Activated naive CD4-positive, alpha-beta T cell treated with anti-CD3 and anti-CD28 coated beads, Interleukin-2, amount 50 U/mL, for 24 hours (primary cell): Measurements from ENCODE around the gene SEMA6C.

Experiments
- H3K27ac Mint-ChIP-seq: one replicate; pipeline ENCODE4 v1.8.0; 2021; ENCODE audit warnings: mild to moderate bottlenecking, mixed read lengths
- H3K27me3 Mint-ChIP-seq: one replicate; pipeline ENCODE4 v1.8.0; 2021; ENCODE audit warnings: mixed read lengths
- H3K36me3 Mint-ChIP-seq: one replicate; pipeline ENCODE4 v1.8.0; 2021; ENCODE audit warnings: mixed read lengths
- H3K4me1 Mint-ChIP-seq: one replicate; pipeline ENCODE4 v1.8.0; 2021; ENCODE audit warnings: mixed read lengths
- H3K4me3 Mint-ChIP-seq: one replicate; pipeline ENCODE4 v1.8.0; 2021; ENCODE audit warnings: mild to moderate bottlenecking, mixed read lengths
- H3K9me3 Mint-ChIP-seq: one replicate; pipeline ENCODE4 v1.8.0; 2021; ENCODE audit warnings: mixed read lengths

SEMA6C gene

DNA sequence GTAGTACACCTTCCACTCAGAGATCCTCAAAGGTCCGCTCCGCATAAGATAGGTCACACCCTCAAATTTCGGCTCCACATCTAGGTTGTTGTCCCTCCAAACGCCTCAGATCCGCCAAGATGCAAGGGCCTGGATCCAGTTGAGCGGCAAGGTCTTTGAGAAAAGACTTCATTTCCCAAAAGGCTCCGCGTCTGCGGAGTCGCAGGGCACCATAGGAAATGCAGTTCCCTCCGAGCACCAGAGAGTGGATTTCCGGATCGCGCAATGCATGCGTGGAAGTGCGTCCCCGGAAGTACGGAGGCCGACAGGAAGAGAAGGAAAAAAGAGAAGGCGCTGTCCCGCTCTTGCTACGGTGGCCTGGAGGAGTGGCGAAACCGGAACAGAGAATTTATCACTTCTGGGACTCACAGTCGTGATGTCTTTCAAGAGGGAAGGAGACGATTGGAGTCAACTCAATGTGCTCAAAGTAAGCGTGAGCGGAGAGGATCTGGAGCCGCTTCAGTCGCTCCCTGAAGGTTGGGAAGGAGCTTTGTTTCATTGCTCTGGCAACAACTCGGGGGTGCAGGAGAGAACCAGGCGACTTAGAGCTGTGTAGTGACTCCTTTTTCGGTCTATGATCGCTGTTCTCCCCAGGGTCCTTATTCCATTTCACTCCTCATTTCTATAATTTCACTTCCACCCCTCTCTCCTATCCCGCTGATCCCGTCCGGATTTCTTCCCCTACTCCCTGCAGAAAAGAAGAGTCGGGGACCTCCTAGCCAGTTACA lies 19.5 kb upstream of the SEMA6C start, which contains the start of the genes LYSMD1 and SCNM1:
LYSMD1 (minus strand) TSS at position 165 of the 767 bp plus-strand sequence. CDS start 644 bp downstream, outside the sequence.
SCNM1 (plus strand) TSS at position 407 of the 767 bp plus-strand sequence; CDS start at position 416, 9 bp downstream.
- peaks cover 14% of the 10 kb centered on the region for H3K36me3 Mint-ChIP-seq
- H3K4me1 Mint-ChIP-seq: peaks cover 59% of the 10 kb centered on the region
- peaks cover 2% of the 10 kb centered on the region for H3K27me3 Mint-ChIP-seq
- peak within 1 kb of the TSS; percentile 98 for H3K4me3 Mint-ChIP-seq
- H3K27ac Mint-ChIP-seq: peak within 1 kb of the TSS; percentile 99
- no peaks in the 10 kb centered on the region for H3K9me3 Mint-ChIP-seq

DNA sequence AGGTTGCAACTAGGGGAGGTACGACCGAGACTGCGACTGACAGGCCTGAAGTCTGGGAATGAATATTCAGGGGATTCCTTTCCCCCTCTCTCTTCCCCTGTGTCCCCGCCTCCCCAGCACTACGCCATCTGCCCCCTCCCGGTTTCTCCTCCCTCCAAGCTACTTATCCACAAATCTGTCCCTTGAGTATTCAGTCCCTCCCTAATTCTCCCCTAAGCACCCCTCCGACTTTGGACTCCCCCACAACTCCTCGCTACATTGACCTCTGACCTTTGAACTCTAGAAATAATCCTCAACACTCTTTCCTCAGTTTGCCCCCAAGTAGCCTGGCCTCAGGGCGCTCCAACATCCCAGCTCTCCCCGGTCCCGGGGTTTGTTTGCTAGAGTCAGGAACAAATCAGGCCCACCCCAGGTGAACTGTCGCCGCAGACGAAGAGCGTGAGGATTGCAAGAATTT lies 18.9 kb upstream of the SEMA6C start:
- Mint-ChIP-seq H3K4me3 (peak overlapping the region; percentile 98), H3K9me3 (no peaks in the 10 kb centered on the region), H3K4me1 (peaks cover 65% of the 10 kb centered on the region), H3K36me3 (peaks cover 13% of the 10 kb centered on the region), H3K27me3 (peaks cover 2% of the 10 kb centered on the region), H3K27ac (peak overlapping the region; percentile 99)

DNA sequence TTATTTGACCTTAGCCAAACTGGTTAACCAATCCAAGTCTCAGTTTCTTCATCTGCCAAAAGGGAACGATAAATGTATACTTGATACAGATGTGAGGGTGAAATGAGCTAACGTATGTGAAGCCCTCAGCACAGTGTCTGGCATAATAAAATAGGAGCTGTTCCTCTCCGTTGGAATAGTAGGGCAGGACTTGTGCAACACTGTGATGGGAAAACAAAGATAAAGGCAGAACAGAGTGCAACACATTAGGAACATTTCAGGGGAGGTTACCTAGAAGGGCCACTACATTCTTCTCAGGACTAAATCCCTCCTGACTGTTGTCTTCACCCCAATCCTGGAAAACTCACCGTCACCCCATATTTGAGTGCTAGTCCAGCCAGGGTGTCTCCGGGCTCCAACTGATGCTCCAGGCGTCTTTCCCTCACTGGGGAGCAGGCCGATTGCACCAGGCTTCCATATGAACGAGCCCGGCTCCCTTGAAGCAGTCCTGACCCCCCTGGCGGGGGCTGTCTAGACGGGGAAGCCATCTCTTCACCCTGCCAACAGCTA lies 18.4 kb upstream of the SEMA6C start:
- peak overlapping the region; percentile 98 for H3K4me3 Mint-ChIP-seq
- peak overlapping the region; percentile 88 for H3K27ac Mint-ChIP-seq
- H3K27me3 Mint-ChIP-seq: peaks cover 2% of the 10 kb centered on the region
- peaks cover 70% of the 10 kb centered on the region for H3K4me1 Mint-ChIP-seq
- H3K36me3 Mint-ChIP-seq: peaks cover 13% of the 10 kb centered on the region
- H3K9me3 Mint-ChIP-seq: no peaks in the 10 kb centered on the region

DNA sequence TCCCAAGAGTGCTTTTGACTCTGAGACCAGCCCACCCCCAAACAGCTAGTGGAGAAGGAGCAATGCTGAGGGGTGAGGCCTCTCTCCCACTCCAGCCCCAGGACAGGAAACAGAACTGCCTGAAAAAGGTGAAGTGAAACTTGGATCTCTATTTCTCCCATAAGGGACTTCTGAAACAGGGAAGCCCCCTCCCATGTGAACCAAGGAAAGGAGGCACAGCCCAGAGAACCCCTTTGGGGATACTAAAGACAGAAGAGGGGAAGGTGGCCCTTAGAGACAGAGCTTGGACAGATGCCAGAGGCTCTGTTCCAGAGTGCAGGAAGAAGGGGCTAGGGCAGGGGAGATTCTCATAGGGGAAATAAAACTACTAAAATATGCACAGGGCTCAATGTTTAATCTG lies 12.9 kb upstream of the SEMA6C start:
- peaks cover 81% of the 10 kb centered on the region for H3K4me1 Mint-ChIP-seq
- H3K9me3 Mint-ChIP-seq: no peaks in the 10 kb centered on the region
- peak overlapping the region; percentile 94 for H3K27ac Mint-ChIP-seq
- no peaks in the 10 kb centered on the region for H3K27me3 Mint-ChIP-seq
- peaks cover 18% of the 10 kb centered on the region for H3K36me3 Mint-ChIP-seq
- H3K4me3 Mint-ChIP-seq: peak overlapping the region; percentile 31

DNA sequence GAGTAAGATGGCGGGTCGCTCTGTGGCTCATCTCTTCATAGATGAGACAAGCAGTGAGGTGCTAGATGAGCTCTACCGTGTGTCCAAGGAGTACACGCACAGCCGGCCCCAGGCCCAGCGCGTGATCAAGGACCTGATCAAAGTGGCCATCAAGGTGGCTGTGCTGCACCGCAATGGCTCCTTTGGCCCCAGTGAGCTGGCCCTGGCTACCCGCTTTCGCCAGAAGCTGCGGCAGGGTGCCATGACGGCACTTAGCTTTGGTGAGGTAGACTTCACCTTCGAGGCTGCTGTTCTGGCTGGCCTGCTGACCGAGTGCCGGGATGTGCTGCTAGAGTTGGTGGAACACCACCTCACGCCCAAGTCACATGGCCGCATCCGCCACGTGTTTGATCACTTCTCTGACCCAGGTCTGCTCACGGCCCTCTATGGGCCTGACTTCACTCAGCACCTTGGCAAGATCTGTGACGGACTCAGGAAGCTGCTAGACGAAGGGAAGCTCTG lies 12.4 kb upstream of the SEMA6C start:
- peak overlapping the region; percentile 100 for H3K4me3 Mint-ChIP-seq
- no peaks in the 10 kb centered on the region for H3K9me3 Mint-ChIP-seq
- peaks cover 75% of the 10 kb centered on the region for H3K4me1 Mint-ChIP-seq
- peak overlapping the region; percentile 98 for H3K27ac Mint-ChIP-seq
- H3K27me3 Mint-ChIP-seq: no peaks in the 10 kb centered on the region
- H3K36me3 Mint-ChIP-seq: peaks cover 15% of the 10 kb centered on the region

DNA sequence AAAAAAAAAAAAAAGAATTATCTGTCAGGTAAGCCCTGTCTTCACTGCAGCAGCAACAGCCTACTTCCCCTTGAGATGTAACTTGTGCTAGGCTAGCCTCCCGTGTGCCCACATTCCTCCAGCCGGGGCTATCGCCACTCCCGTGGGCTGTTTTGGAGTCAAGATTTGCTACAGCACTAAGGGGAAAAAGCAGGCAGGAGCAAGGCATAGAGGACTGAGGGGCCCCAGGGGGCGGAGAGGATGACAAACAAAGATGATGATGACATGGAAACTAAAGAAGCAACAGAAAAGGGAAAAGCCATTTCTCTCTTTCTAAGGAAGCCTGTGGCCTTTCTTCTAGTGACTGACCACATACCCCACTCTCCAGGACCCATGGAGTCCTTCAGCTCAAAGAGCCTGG lies 11.9 kb upstream of the SEMA6C start:
- no peaks in the 10 kb centered on the region for H3K27me3 Mint-ChIP-seq
- H3K4me3 Mint-ChIP-seq: peak overlapping the region; percentile 100
- peak overlapping the region; percentile 98 for H3K27ac Mint-ChIP-seq

DNA sequence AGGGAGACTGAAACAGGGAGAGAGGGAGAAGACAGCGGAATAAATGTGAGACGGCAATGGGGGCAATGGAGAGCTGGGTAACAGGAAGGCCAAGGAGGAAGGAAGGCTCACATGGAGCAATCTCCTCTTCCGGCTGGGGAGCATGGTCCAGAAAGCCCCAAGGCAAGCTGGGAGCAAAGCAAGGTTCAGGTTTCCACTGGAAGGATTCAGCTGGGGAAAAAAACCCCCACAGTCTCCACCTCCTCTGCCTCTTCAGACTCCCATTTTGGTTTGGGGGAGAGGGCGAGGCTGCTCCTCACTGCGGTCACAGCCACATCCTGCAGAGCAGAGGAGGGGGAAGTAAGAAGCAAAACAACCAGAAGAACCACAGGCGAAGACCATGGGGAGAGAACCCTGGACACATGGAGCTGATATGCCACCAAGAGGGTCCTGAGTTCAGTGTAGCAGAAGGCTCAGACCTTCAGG lies 10.7 kb upstream of the SEMA6C start:
- Mint-ChIP-seq H3K27me3 (no peaks in the 10 kb centered on the region), H3K4me3 (peak overlapping the region; percentile 100), H3K4me1 (peaks cover 60% of the 10 kb centered on the region), H3K36me3 (peaks cover 15% of the 10 kb centered on the region), H3K9me3 (no peaks in the 10 kb centered on the region), H3K27ac (peak overlapping the region; percentile 98)

More for the DNA sequence above, 11.9 kb upstream of the SEMA6C start:
- Mint-ChIP-seq H3K4me1 (peaks cover 70% of the 10 kb centered on the region), H3K36me3 (peaks cover 15% of the 10 kb centered on the region), H3K9me3 (no peaks in the 10 kb centered on the region)

DNA sequence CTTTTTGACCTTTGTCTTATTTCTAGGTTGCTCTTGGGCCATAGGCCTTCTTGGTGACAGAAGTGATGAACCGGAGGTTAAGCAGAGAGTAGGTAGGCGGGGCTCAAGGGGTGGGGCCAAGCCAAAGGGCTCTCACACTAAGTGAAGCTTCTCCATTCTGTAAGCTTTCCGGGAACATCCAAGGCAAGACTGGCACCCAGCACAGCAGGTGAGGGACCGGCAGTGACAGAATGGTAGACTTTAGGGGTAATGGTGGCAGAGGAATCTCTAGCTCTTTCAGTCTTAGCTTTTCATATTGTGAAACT lies 10.0 kb upstream of the SEMA6C start, which contains the start of gene TNFAIP8L2:
TNFAIP8L2 (plus strand) TSS at position 135 of the 305 bp plus-strand sequence. CDS start 2,049 bp downstream, outside the sequence.
- Mint-ChIP-seq H3K27me3 (no peaks in the 10 kb centered on the region), H3K27ac (peak within 1 kb of the TSS; percentile 98), H3K9me3 (no peaks in the 10 kb centered on the region), H3K4me3 (peak within 1 kb of the TSS; percentile 100), H3K36me3 (peaks cover 13% of the 10 kb centered on the region), H3K4me1 (peaks cover 53% of the 10 kb centered on the region)

DNA sequence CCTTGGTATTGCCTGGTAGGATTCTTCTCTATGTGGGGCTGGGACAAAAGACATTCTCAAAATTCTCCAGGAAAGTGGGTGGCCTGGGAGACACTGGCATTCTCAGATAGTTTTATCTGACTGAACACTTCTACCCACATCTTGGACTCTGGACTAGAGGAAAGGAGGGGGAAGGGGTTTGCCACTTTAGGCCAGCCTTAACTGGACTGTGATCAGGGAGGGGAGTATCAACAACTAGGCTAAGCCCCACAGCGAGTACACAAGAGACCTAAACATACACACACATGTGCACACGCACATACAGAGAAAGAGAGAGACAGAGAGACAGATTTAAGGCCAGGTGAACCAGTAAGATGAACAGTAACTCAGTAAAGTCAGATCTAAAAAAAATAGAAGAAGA lies 1.2 kb upstream of the SEMA6C start:
- Mint-ChIP-seq H3K4me1 (peaks cover 17% of the 10 kb centered on the region), H3K4me3 (peak overlapping the region; percentile 91), H3K9me3 (no peaks in the 10 kb centered on the region), H3K27ac (no peak overlapping the region), H3K36me3 (no peaks in the 10 kb centered on the region), H3K27me3 (no peaks in the 10 kb centered on the region)

DNA sequence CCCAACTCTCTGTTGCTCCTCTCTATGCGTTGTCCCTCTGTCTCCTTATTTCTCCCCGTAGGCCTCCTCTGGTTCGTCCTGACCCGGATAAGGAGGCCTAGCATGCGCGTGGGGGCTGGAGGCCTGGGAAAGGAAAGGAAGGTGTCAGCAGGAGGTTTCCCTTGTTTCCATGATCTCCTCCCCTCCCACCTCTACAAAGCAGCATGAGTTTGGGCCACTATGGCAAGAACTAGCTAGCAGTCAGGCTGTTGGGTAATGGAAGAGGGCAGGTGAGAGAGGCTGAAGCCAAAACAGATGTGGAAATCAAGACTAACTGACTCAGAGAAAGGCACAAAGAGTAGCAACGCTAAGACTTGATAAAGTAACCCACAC lies 687 bp upstream of the SEMA6C start:
- H3K27ac Mint-ChIP-seq: no peak overlapping the region
- H3K4me3 Mint-ChIP-seq: peak overlapping the region; percentile 91
- no peaks in the 10 kb centered on the region for H3K9me3 Mint-ChIP-seq
- no peaks in the 10 kb centered on the region for H3K27me3 Mint-ChIP-seq
- H3K36me3 Mint-ChIP-seq: no peaks in the 10 kb centered on the region
- peaks cover 17% of the 10 kb centered on the region for H3K4me1 Mint-ChIP-seq

DNA sequence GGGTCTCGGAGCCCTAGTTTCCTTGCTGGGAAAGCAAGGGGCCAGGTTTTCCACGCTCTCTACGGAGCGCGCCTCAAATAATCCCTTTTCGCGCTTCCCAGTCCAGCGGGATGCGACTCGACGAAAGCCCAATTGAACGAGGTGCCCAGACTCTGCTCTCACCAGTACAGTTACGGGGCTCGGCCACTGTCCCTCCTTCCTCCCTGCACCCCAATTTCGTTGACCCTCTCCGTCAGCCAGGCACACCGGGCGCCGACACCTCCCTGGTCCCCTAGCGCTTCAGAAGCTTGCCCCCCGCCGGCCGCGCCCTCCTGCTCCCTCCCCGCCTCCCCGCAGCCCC lies 389 bp downstream of the SEMA6C start:
- Mint-ChIP-seq H3K27ac (no peak overlapping the region), H3K4me3 (peak overlapping the region; percentile 91), H3K4me1 (peaks cover 17% of the 10 kb centered on the region), H3K36me3 (no peaks in the 10 kb centered on the region), H3K27me3 (no peaks in the 10 kb centered on the region), H3K9me3 (no peaks in the 10 kb centered on the region)

DNA sequence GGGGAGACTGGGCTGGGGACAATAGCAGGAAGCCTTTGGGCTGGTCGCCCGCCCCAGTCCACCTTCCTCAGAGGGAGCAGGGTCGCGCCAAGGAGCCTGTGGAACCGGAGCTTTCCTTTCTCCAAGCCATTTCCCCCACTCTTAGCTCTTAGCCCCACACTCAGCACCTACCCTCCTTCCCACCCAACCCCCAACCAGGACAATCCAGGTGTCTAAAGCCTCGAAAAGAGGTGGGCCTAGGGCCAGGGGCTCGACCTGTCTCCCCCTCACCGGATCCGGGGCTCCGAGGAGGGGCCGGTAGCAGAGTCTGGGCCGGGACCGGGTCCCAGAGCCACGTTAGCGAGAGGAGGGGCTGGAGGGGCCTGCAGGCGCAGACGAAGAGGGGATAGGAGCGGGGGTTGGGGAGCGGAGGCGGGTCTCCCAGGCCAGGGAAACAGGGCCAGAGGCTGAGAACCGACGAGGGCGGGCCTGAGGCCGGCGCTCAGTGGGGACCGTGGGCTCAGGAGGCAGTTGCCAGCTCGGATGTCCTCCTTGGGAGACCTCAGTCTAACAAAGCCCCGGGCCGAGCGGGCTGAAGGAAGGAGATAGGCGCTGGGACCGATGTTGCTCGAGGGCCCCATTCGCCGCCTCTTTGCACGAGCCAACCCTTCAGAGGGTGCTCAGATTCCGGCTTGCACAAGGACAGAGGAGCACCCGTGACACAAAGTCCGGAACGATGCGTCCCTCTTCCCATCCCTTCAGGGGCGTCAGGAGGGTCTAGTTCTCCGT lies 943 bp downstream of the SEMA6C start:
- Mint-ChIP-seq H3K9me3 (no peaks in the 10 kb centered on the region), H3K4me3 (peak overlapping the region; percentile 91), H3K4me1 (peaks cover 17% of the 10 kb centered on the region), H3K27ac (no peak overlapping the region), H3K27me3 (no peaks in the 10 kb centered on the region), H3K36me3 (no peaks in the 10 kb centered on the region)

DNA sequence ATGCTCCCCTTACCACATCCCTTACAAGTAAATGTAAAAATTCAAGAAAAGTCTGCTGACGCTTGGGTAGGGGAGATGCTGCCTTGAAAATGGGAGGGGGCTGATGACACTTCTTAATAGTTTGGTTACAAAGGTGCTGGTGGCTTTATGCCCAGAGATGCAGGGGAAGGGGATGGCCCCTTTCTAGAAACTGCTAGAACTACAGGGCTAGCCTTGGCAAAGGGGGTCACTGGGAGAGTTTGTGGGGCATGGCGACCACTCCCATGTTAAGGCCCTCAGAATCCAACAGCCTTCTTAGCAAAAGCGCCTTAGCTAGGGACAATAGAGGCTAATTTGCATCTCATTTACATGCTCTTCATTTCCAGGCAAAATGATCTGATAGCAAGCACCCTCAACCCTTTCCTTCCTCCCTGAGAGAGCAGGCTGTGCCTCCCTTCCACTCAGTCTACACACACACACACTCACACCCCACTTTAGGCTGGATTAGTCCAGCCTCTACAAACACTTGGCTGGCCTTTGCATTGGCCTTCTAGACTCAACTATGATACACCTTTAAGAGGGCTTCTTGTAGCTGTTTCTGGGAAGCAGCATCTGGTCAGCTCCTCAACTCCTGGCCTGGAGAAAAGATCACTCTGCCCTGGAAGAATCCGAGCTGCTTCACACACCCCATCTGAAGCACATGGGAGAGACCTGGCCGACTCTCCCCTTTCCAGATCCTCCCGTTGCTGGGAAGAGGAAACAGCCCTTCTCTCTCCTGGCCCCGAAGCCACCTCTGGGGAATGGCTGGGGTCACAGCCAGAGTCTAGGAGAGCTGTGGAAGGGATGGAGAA lies 1.7 kb downstream of the SEMA6C start:
- peaks cover 17% of the 10 kb centered on the region for H3K4me1 Mint-ChIP-seq
- no peaks in the 10 kb centered on the region for H3K9me3 Mint-ChIP-seq
- H3K36me3 Mint-ChIP-seq: no peaks in the 10 kb centered on the region
- no peaks in the 10 kb centered on the region for H3K27me3 Mint-ChIP-seq
- no peak overlapping the region for H3K4me3 Mint-ChIP-seq
- H3K27ac Mint-ChIP-seq: no peak overlapping the region

DNA sequence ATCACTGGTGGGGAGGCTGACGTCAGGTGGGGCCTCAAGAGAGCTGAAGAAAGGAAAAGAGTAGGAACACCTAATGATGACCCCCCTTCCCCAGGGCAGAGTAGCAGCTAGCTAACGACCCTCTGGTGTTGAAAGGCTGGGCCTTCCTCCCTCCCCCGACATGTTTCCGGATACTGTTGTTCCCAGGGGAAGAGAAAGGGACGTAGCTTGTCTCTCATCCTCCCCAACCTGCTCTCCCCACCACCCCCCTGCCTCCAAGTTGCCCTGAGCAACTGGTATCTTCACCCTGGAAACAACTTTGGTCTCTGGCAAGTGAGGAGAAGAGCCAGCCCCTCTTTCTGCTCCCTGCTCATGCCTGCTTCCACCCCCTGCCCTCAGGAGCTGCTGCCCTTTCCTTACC lies 2.4 kb downstream of the SEMA6C start:
- no peaks in the 10 kb centered on the region for H3K27me3 Mint-ChIP-seq
- no peak overlapping the region for H3K4me3 Mint-ChIP-seq
- H3K4me1 Mint-ChIP-seq: peaks cover 17% of the 10 kb centered on the region
- no peaks in the 10 kb centered on the region for H3K36me3 Mint-ChIP-seq
- no peaks in the 10 kb centered on the region for H3K9me3 Mint-ChIP-seq
- no peak overlapping the region for H3K27ac Mint-ChIP-seq

DNA sequence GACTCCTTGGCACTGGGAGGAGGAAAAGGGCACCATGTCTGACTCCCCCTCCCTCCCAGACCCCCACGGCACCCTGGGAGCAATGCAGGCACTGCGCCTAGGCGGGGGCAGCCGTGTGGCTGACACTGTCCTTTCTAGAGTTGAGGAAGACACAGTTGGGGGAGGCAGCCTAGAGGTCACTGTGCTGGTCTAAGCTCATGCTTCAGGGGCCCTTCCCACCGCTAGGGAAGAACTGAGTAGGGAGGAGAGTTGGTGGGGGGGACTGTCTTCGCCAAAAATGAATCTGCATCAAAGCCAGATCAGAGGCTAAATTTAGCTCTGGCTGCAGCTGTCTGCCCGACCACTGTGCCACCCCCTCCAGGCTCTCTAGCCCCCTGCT lies 3.4 kb downstream of the SEMA6C start:
- H3K36me3 Mint-ChIP-seq: no peaks in the 10 kb centered on the region
- H3K9me3 Mint-ChIP-seq: no peaks in the 10 kb centered on the region
- no peaks in the 10 kb centered on the region for H3K27me3 Mint-ChIP-seq
- no peak overlapping the region for H3K4me3 Mint-ChIP-seq
- no peak overlapping the region for H3K27ac Mint-ChIP-seq
- peaks cover 17% of the 10 kb centered on the region for H3K4me1 Mint-ChIP-seq
